Measurements from ENCODE around the gene ACOT6.
"Not testable (repeated sequence)": the region's sequence is repeated elsewhere in the genome, so short reads cannot be mapped to it uniquely, and the experiment has no call there.

Gene ACOT6, protein sequence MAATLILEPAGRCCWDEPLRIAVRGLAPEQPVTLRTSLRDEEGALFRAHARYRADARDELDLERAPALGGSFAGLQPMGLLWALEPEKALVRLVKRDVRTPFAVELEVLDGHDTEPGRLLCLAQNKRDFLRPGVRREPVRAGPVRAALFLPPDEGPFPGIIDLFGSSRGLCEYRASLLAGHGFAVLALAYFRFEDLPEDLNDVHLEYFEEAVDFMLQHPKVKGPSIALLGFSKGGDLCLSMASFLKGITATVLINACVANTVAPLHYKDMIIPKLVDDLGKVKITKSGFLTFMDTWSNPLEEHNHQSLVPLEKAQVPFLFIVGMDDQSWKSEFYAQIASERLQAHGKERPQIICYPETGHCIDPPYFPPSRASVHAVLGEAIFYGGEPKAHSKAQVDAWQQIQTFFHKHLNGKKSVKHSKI

GRCh38 chr14:73612339-73613045, at the start of gene ACOT6:
Gene ACOT6 (plus strand): TSS chr14:73612517. CDS start chr14:73612572, 55 bp downstream.
- peak; percentile 55 for DNase-seq

GRCh38 chr14:73562696-73563095, 49.6 kb upstream of the ACOT6 start:
- DNase-seq: not testable (repeated sequence)

GRCh38 chr14:73566431-73566830, 45.9 kb upstream of the ACOT6 start:
- DNase-seq: not testable (repeated sequence)

DNA sequence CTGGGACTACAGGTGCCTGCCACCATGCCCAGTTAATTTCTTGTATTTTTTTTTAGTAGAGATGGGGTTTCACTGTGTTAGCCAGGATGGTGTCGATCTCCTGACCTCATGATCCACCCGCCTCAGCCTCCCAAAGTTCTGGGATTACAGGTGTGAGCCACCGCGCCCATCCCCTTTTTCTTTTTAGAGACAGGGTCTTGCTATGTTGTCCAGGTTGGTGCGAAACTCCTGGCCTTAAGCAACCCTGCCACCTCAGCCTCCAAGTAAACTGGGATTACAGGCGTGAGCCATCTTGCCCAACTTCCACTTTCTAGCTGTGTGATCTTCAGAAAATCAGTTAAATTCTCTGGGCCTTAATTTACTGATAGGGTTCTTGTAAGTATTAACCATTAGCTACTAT, 45.4 kb upstream of the ACOT6 start:
- DNase-seq: not testable (repeated sequence)

- DNase-seq: no peak
Measured at GRCh38 chr14:73567358-73567757, 45.0 kb upstream of the ACOT6 start.

DNA sequence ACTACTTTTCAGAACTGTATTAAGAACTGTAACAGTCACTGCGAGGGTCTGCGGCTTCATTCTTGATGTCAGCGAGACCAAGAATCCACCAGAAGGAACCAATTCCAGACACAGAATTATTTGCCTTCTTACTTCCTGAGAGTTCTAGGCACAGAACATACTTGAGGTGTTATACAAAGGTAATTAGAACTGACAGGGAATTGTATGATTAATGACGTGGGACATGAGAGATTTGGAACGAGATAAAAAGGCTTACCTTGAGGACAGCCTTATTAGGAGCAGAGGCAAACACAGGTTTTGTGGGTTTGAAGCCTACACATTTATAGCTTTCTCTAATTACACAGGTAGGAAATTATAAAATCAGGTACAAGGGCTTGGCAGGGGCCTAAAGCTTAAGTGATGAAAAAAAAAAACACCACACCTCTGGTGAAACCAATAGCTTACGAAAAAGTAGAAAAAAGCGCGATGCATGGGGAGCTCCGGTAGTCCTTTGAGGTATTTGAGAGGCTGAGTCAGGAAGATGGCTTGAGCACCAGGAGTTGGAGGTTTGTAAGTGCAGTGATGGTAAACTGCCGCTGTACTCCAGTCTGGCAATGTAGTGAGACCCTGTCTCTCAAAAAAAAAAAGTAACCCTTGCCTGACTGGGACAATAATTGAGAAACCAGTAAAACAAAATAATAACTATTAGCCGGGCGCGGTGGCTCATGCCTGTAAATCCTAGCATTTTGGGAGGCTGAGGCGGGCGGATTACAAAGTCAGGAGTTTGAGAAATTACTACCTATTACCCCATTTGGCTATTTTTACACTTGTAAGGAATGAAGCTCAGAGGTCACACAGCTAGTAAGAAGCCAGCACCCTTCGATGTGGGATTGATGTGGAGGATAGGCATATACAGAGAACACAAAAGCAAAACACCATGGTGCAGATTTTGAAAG, 44.1 kb upstream of the ACOT6 start:
- DNase-seq: peak; percentile 95

GRCh38 chr14:73568886-73569184, 43.5 kb upstream of the ACOT6 start:
- DNase-seq: not testable (repeated sequence)

DNA sequence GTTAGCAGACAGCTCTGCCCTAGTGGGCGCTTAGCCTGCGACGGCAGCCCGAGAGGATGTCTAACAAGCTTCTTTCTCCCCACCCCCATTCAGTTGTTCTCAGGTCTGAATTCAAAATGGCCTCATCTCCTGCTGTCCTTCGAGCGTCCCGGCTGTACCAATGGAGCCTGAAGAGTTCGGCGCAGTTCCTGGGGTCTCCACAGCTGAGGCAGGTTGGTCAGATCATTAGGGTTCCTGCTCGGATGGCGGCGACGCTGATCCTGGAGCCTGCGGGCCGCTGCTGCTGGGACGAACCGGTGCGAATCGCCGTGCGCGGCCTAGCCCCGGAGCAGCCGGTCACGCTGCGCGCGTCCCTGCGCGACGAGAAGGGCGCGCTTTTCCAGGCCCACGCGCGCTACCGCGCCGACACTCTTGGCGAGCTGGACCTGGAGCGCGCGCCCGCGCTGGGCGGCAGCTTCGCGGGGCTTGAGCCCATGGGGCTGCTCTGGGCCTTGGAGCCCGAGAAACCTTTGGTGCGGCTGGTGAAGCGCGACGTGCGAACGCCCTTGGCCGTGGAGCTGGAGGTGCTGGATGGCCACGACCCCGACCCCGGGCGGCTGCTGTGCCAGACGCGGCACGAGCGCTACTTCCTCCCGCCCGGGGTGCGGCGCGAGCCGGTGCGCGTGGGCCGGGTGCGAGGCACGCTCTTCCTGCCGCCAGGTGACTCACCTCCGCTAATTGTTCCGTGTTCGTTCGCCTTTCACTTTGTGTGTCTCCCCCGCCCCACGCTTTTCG, 42.9 kb upstream of the ACOT6 start, which contains the start of gene ACOT2:
Gene ACOT2 (plus strand): TSS at position 29 of the 774 bp plus-strand sequence. CDS start 28 bp downstream, at position 57.
- DNase-seq: peak; percentile 93

DNA sequence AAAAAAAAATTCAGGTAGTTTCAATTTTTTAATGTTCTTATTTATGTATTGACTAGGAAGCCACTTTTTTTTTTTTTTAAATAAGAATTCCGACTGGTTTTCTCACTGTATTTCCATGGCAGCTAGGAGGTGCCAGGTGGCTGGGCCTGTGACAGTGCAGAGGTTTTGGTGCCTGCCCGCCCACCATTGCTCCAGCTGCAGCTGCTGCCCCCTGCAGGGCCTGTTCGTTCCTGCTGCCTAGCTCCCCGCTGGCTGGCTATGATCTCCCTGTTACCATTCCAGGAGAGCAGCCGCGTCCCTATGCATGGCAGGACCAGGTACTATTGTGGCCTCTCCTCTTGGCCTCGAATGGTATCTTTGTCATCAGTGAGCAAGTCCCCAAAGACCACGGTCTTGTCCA, 41.4 kb upstream of the ACOT6 start:
- peak; percentile 20 for DNase-seq

- DNase-seq: not testable (repeated sequence)
Measured at GRCh38 chr14:73573034-73573433, 39.3 kb upstream of the ACOT6 start.

- not testable (repeated sequence) for DNase-seq
Measured at GRCh38 chr14:73573740-73574139, 38.6 kb upstream of the ACOT6 start.

GRCh38 chr14:73574251-73574650, 38.1 kb upstream of the ACOT6 start:
- not testable (repeated sequence) for DNase-seq

- no peak for DNase-seq
Measured at GRCh38 chr14:73576391-73576790, 35.9 kb upstream of the ACOT6 start.

DNA sequence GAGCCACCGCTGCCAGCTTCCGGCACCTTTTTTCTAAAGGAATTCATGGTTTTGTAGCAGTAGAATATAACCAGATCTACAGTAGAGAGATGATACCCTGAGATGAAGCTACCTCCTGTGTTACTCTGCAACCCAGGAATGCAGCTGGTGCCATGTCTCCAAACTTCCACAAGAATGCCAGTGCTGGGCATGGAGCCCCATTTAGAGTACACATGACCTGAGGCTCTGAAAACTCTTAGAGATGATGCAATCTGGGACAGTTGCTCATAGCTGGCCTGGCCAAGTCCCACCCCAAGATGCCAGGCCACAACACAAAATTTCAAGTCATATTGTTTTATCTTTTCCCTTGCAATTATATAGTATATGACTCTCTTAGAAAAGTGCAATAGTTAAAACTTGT, 35.1 kb upstream of the ACOT6 start:
- not testable (repeated sequence) for DNase-seq

DNA sequence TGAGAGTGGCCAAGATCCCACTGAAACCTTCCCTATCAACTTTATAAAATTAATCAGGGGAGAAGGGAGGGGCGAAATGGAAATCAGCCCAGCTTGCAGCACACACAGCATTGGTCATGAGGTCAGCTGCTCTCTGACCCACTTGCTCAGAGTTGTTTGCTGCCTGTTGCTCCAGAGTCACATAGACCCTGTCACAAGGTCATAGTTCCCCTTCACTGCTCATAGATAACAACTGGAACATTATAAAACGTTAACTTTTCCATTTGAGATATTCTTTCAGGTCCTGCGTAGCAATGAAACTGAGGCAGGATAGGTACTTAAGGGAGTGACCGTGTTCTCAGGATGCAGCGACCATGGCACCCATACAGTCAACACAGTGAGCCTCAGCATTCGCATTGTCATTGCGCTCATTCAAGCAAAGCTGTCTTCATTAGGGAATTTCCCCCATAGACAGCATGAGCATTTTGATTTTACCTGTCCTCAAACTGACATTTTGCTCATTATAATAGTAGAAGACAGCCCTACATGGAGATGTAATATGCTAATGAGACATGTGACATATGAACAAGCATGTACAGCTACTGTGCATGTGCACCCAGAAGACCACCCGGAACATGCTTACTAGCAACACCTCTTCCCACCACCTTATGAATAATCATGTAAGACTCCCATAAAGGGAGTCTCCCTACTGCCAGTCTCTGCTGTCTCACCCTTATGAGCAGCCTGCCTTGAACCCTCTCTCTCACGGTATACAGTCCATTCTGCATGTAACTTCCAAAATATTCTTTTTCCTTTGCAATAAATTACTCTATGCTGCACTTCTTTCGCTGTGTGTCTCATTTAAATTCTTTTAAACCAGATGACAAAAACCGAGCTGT, 30.0 kb upstream of the ACOT6 start:
- not testable (repeated sequence) for DNase-seq

- no peak for DNase-seq
Measured at GRCh38 chr14:73588695-73589094, 23.6 kb upstream of the ACOT6 start.

DNA sequence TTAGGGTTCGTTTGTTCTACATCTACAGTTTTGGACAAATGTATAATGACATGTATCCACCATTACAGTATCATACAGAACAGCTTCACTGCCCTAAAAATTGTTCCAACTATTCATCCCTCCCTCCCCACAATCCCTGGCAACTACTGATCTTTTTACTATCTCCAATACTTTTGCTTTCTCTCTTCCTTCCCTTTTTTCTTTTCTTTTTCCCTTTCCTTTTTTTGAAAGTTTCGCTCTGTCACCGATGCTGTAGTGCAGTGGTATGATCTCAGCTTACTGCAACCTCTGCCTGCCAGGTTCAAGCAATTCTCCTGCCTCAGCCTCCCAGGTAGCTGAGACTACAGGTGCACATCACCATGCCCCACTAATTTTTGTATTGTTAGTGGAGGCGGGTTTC, 23.2 kb upstream of the ACOT6 start:
- DNase-seq: no peak

DNA sequence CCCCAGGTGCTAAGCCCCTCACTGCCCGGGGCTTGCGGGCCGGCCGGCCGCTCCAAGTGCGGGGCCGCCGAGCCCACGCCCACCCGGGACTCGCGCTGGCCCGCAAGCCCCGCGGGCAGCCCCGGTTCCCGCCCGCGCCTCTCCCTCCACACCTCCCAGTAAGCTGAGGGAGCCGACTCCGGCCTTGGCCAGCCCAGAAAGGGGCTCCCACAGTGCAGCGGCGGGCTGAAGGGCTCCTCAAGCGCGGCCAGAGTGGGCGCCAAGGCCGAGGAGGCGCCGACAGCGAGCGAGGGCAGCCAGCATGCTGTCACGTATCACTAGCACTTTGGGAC, 21.7 kb upstream of the ACOT6 start:
- not testable (repeated sequence) for DNase-seq

DNA sequence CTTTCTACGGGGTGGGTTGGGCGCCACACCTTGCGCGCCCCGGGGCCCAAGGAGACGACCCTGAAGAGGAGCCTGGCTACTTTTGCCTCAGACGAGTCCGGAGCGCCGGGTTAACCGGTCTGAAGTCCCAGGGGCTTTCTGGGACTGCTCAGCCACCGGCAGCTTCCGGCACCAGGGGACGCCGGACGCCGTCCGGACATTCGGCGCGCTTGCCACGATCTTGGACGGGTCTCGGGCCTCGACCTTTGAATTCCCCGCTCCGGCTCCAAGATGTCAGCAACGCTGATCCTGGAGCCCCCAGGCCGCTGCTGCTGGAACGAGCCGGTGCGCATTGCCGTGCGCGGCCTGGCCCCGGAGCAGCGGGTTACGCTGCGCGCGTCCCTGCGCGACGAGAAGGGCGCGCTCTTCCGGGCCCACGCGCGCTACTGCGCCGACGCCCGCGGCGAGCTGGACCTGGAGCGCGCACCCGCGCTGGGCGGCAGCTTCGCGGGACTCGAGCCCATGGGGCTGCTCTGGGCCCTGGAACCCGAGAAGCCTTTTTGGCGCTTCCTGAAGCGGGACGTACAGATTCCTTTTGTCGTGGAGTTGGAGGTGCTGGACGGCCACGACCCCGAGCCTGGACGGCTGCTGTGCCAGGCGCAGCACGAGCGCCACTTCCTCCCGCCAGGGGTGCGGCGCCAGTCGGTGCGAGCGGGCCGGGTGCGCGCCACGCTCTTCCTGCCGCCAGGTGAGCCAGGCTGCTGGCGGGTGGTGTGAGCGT, 20.4 kb upstream of the ACOT6 start, which contains the start of gene ACOT4:
Gene ACOT4 (plus strand): TSS at position 184 of the 760 bp plus-strand sequence. CDS start 87 bp downstream, at position 271.
- peak; percentile 61 for DNase-seq

DNA sequence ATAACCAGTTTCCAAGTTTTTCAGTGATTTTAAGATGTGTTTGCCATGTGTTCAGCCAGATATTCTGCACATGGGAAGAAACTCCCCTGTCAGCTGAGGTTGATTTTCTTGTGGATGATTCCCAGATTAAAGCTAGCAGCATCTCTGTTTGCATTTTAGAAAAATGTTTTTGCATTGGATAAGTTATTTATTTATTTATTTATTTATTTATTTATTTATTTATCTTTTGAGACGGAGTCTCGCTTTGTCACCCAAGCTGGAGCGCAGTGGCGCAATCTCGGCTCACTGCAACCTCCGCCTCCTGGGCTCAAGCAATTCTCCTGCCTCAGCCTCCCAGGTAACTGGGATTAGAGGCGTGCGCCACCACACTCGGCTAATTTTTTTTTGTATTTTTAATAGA, 17.8 kb upstream of the ACOT6 start:
- no peak for DNase-seq

Measured in DMS79 treated with DMSO at 0.1 percent for 48 hours (cell line).